ENCODE measurements around the gene TEKTIP1.

The TEKTIP1 gene

DNA sequence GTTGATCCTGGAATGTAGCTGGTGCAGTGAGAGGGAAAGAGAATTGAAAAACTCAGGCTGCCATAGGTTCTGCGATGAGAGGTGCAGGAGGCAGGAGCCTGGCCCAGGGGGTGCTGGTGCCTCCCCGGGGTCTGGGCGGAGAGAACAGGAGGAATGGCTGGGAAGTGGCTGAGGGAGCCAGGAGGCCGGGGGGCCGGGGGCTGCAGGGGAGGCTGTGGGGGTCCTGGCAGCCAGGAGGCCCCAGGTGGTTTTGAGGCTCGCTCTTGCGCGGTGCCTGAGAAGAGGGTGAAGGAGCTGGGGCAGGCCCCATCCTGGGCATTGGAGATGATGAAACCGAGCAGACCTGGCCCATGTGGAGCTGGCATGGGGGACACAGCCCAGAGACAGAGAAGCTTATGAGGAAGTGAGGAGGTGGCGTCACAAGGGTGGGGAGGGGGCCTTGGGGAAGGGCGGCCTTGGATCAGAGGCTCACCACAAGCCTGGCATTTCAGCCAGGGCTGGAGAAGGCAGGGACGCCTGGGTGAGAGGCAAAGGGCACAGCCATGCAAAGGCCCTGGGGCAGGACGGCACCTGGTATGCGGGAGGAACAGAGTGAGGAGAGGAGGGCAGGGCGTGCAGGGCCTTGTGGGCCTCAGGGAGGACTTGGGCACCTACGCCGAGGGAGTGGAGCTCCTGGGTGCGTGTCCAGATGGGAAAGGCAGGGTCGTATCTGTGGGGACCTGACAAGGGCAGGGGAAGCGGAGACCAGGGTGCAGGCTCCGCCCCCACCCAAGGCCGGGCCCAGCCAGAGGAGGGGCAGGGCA lies 1.3 kb upstream of the TEKTIP1 start:
- DNase-seq (ENCODE audit: low read depth) = no peak

DNA sequence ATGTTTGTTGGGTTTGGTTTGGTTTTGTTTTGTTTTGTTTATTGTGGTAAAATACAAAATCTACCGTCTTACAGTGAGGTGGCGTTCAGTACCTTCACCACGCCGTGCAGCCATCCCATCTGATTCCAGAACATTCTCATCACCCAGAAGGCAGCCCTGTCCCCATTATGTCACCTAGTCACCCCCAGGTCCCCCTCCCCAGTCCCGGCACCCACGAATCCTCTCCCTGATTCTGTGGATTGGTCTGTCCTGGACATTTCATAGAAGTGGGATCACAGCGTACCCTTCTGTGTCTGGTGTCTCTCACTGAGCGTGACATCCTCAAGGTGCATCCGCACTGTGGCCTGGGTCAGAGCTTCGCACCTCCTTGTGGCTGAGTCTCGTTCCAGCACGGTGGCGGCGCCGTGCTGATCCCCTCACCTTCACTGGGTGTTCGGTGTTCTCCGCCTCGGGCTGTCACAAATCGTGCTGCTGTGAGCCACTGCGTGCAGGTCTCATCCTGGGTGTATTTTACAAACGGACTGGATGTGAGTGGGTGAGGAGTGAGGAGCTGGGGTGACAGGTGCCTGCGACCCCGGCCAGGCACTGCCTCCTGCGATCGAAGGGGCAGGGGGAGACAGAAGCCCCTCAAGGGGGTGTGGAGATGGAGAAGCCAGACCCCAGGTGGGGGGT lies 580 bp upstream of the TEKTIP1 start:
- no peak for DNase-seq (ENCODE audit: low read depth)

DNA sequence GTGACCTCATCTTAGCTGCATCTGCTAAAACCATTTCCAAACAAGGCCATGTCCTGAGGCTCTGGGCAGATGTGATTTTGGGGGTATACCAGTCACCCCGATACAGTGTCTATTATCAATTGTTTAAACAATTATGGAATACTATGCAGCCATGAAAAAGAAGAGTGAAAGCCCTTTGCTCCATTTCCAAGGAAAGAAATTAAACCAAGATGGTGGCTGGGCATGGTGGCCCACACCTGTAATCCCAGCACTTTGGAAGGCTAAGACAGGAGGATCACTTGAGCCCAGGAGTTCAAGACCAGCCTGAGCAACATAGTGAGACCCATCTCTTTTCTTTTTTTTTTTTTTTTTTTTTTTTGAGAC lies 763 bp downstream of the TEKTIP1 start:
- no peak for DNase-seq (ENCODE audit: low read depth)

DNA sequence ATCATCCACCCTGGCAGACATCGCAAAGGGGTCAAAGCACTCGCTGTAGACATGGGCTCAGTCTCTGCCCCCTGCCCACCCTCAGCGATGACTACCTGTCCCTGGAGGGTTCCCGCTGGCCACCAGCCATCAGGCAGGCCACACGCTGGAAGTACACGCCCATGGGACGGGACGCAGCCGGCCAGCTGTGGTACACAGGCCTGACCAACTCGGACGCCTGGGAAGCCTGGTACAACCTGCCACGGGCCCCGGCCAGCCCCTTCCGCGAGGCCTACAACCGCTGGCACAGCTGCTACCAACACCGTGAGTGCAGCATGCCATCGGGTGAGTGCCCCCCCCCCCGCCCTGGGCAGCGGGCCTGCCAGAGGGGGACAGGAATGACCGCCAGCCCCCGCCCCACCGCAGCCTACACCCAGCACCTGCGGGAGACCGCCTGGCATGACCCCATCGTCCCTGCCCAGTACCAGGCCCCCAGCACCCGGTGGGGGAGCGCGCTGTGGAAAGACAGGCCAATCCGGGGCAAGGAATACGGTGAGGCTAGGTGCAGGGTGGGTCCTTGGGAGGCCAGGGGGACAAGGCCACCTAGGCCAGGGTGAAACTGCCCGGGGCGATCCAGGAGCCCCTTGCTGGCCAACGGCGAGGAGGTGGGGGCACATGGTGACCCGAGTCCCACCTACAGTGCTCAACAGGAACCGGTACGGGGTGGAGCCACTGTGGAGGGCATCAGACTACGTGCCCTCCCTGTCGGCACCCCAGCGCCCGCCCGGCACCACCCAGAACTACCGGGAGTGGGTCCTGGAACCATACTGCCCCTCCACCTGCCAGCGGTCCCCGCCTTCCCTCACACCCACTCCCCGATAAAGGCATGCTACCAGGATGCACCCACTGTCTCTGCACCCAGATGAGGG lies 4.4 kb downstream of the TEKTIP1 start:
- no peak for DNase-seq (ENCODE audit: low read depth)

DNA sequence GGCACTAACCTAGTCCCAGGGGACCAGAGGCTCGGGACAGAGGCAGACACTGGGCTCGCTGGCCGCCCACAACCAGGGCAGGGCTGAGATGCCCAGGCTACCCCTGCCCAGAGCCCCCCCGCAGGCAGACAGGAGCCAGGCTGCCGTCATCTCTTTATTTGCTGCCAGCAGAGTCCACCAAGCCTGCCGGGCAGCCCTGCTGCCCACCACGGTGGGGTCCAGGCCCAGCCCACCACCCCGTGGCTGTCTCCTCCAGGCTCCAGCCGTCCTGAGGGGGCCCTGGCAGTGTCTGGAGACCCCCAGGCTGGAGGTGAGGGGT lies 5.0 kb downstream of the TEKTIP1 start:
- no peak for DNase-seq (ENCODE audit: low read depth)

DNA sequence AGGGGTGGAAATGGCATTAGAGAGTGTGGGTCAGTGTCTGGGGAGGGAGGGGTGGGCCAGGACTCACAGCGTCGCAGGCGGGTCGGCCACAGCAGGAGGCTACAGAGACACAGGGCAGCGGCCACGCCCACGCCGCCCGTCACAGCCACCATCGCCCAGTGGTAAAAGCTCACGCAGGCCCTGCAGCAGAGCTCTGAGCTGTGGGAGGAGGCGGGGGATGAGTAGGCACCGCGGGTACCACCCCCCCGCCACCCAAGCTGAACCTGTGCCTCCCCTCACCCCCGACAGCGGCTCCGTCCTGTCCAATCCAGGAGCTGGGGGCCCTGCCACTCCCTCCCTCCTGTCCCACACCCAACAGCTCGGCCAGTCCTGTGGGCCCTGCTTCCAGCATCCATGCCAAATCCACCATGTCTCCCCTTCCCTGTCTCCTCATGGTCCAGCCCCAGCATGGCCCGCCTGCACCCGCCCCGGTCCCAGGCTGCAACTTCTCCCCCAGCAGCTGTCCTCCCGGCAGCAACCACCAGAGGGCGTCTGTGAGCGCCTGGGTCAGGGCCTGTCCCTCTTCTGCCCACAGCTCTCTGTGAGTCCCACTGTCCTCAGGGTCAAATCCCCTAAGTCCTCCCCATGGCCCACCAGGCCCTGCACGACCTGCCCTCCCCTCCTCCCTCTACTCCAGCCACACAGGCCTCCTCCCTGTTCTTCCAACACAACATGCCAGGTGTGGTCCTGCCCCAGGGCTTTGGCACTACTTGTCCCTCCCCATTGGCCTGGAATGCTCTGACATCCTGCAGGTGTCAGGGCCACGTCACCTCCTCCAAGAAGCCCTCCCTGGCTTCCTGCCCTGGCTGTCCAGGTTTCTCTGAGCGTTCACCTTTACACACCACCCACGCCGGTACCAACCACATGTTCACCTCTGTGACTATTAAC lies 6.0 kb downstream of the TEKTIP1 start:
- peak; percentile 23 for DNase-seq (ENCODE audit: low read depth)

DNA sequence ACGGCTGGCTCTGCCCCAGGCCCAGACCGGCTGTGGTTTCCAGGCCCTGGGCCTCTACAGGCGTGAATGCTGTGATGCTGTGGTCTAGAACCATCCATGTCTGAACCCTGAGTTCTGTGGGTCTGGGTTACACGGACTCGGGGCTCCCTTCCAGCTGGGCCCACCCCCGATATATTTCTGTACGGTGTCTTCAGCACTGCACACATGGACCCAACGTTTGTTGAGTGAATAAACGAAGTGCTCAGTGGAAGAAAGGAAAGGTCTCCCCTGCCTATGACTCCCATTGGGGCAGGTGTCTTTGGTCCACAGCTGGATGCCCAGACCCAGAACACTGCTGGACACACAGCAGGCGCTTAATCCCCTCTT lies 6.7 kb downstream of the TEKTIP1 start:
- DNase-seq (ENCODE audit: low read depth) = no peak

DNA sequence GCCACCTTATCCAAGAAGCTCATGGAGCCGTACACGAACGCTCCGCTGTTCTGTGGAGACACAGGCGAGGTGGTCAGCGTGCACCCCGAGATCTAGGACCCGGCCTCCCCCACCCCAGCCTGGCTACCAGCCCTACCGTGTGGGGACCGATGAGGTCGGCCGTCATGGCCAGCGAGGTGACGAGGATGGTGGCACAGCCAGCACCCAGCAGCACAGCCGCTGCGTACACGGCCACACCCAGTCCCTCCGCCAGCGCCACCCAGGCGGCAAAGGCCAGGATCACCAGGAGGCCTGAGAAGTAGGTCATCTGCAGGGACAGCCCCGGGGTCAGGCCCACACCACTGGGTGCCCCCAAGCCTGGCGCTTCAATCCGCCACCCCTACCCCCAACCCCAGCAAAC lies 7.1 kb downstream of the TEKTIP1 start:
- no peak for DNase-seq (ENCODE audit: low read depth)

DNA sequence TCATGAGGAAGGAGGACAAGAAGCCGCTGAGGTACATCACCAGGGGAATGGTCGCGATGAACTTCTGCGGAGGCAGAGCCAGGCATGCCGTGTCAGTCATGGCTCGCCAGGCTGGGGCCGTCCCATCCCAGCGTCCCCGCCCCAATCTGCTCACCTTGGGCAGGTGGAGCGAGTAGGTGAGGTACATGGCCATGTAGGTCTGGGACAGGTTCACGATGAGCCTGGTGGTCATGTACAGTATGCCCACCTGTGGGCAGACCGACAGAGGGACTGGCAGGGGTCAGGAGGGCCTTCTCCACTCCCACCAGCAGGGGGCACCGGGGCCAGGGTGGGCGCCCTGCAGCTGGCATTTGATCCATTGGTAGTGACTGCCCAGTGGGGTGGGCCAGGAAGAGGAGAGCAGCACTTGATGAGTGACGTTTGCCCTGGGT lies 8.3 kb downstream of the TEKTIP1 start:
- DNase-seq (ENCODE audit: low read depth) = no peak

DNA sequence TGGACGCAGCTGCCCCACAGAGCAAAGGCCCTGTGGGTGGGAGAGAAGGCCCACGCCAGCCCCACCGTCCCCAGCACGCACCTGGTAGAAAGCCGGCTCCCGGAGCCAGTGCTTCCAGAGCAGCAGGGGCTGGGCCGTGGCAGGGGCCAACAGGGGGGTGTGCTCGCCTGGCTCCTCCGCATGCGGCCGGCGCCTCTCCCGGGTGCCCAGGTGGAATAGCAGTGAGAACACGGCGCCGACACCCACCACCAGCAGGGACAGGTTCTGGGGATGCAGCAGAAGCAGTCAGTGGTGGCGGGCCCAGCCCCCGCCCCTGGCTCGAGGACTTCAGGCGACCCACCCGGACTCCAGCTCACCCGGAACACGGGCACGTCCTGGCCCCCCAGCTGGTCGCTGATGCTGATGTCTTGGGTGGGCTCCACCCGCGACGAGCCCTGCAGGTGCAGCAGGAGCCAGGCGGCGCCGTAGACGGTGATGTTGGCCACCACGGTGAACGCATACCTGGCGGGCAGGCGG lies 8.9 kb downstream of the TEKTIP1 start:
- no peak for DNase-seq (ENCODE audit: low read depth)

DNA sequence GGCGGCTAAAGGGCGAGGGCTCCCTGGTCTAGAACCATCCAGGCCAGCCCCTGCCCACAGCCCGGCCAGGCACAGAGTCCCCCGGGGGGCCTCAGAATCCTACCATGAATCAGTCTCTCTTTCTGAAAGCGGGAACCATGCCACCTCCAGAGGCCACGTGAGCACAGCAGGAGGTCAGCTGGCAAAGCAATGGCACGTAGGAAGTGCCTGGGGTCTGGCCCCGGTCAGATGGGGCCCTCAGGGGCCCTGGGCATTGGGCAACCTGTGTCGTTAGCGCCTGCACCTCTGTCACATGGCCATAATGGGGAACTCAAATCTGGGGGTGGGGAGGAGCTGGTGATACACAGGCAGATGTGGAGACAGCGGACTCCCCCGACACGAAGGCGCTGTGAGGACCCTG lies 9.6 kb downstream of the TEKTIP1 start:
- DNase-seq (ENCODE audit: low read depth) = no peak

DNA sequence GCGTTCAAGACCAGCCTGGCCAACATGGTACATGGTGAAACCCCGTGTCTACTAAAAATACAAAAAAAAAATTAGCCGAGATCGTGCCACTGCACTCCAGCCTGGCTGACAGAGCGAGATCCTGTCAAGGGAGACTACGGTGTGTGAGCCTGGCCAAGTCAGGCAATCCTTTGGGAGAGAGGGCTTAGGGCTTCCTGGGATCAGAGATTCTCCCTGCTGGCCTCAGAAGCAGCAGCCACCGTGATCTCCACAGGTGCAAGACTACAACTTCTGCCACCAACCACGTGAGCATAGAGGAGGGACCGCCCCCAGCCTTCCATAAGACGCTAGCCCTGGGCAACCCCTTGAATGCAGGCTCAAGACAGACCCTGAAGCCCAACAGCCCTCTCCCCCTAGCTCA lies 10.8 kb downstream of the TEKTIP1 start:
- no peak for DNase-seq (ENCODE audit: low read depth)

DNA sequence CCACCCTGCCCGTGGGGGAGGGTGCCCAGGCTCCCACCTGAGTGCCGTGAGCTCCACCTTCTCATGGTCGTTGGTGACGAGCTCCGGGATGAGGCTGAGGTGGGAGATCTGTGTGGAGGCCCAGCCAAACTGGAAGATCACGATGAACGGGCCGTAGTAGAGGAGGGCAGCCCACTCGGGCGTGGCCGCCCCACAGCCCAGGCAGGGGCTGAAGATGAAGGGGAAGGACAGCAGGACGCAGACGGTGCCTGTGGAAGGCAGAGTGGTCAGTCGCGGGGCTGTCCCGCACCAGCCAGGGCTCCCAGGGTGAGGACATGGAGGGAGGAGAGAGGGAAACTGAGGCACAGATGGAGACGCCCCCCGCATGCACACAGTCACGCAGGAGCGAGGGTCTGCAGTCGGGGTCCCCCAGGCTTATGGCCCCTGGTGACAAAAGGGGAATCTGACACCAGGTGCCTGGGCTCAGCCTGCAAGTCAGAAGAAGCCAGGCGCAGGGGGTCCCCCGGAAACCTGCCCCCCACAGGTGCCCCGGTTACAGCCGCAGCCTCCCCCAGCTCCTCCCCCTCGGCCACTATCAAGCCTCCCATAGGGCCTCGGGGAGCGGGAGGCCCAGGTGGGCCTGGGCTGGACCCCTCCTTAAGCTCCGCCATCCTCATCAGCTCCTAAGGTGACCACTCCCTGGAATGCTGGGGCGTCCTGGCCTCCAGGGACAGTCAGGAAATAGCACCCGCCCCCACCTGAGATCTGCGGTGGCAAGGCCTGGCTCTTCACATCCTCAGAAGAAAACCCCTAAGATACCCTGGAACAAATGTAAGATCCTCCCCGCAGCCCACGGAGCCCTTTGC lies 12.2 kb downstream of the TEKTIP1 start:
- DNase-seq (ENCODE audit: low read depth) = no peak

DNA sequence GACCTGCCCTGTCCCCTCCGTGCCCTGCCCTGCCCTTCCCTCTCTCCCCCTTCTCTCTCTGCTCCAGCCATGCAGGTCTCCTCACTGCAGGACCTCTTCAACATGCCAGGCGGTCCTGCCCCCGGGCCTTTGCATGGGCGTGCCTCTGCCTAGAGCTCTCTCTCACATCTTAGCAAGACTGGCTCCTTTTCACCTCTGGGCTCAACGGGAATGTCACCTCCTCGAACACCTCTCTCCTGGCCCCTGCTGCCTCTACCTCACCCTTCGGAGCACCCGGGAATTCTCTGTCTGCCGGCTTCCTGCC lies 12.8 kb downstream of the TEKTIP1 start:
- no peak for DNase-seq (ENCODE audit: low read depth)

DNA sequence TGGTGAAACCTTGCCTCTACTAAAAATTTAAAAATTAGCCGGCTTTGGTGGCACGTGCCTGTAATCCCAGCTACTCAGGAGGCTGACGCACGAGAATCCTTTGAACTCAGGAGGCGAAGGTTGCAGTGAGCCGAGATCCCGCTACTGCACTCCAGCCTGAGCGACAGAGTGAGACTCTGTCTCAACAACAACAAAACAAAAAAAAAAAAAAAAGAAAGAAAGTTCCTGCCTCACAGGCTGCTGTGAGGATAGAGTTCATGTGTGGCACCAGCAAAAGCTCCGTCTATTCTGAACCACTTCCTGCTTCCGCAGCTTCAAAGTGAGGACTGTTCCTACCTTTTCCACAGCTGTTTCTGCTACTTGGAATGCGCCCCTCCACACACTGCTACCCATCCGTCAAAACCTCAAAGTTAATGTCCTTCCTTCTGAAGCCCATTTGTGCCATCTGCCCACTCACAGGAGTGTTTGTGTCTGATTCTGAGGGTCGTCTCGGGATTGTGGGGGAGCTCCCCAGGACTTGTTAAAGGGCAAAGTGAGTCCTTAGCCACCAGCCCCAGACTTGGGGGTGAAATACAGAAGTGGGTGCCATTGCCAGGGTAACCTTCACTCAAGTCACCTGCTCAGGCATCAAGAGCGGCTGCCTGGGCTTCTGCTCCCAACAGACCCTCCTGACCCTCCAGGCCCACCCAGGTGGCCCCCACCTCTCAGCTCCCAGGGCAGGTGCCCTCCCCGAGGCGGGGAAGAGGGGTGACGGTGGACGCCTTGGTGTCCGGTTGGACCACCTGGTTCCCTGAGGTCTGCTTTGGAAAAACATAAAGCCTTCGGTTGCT lies 15.5 kb downstream of the TEKTIP1 start:
- no peak for DNase-seq (ENCODE audit: low read depth)

DNA sequence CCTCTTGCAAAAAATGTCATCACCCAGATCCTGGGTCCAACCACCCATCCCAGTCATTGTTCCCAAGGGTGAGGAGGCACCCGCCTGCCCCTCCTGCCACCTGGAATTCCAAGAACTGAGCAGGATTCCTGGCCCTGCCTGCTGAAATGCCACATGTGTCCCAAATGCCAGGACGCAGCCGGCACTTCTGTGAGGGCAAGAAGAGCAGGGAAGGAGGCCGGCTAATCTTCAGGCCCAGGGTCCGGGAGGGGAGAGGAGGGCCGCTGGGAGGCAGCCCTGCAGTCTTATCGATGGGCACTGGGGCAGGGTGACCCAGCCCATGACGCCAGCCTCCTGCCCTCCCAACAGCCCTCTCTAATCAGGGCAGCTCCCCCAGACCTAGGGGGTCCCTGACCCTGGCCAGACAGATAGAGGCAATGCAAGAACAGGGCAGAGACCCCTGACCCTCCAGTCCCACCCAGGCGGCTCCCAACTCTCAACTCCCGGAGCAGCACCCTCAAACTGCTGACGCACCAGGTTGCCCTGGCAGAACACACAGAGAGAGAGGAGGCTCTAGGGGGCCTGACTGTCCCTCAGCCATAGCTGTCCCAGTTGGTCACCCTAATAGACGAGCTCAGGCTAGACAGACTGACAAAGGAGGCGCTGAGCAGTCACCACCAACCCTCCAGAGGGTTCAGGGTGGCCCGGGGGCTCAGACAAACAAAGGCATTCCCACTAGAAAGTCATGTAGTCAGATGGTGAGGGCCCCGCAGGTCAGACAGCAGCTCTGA lies 16.9 kb downstream of the TEKTIP1 start:
- DNase-seq (ENCODE audit: low read depth) = no peak

DNA sequence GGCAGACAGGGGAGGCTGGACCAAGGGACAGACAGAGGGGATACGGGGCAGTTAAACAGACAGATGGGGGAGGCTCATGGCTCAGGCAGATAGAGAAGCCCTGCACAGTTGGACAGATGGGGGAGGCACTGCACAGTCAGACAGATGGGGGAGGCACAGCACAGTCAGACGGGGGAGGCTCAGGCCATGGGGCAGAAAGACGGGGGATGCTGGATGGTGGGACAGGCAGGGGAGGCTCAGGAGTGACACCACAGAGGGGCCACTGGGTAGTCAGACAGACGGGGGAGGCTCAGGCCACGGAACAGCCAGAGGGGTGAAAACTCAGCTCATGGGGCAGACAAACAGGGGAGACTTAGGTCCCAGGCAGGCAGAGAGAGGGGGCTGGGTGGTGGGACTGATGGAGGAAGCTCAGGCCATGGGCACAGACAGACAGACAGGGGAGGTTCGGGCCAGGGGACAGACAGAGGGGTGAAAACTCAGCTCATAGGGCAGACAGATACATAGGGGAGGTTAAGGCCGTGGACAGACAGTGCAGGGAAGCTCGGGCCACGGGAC lies 17.5 kb downstream of the TEKTIP1 start:
- no peak for DNase-seq (ENCODE audit: low read depth)

DNA sequence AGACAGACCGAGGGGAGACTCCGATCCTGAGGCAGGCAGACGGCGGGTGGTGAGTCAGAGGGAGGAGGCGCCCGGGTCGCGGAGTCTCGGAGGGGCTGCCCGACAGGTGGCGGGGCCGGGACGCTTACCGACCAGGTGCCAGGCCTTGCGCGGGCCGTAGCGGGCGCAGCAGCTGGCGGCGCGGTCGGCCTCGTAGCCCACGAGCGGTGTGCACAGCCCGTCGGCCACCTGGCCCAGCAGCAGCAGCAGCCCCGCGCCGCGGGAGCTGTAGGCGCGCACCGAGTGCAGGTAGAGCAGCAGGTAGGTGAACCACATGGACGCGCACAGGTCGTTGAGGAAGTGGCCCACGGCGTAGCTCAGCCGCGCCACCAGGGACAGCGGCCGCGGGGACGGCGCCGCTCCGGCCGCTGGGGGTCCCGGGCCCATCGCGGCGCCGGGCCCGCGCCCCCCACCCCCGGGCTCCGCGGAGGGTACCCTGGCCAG lies 18.0 kb downstream of the TEKTIP1 start:
- no peak for DNase-seq (ENCODE audit: low read depth)
